ENCODE results near the gene SEM1. TPM values are rescaled to one million over a fixed set of nuclear protein-coding genes. Genes with fewer than 3 reads are reported as not detected.

SEM1 gene
- total and polyA plus RNA-seq, 2 experiments from 2014 or later, result 26.8 to 288 TPM

GRCh38 chr7:96697822-96698221, 11.8 kb downstream of the SEM1 start:
- Histone ChIP-seq H3K4me3 (no peak overlapping the region), H2AFZ (no peak overlapping the region), H3K79me2 (peaks cover 82% of the 10 kb centered on the region), H3K9me3 (ENCODE audit: low read depth) (no peaks in the 10 kb centered on the region), H4K20me1 (ENCODE audit: insufficient read depth, poor library complexity, severe bottlenecking) (peaks cover 48% of the 10 kb centered on the region), H3K36me3 (replicated peaks; ENCODE audit: insufficient read depth, low read depth) (no peaks in the 10 kb centered on the region), H3K4me2 (no peak overlapping the region), H3K9me2 (replicated peaks; ENCODE audit: insufficient read depth) (no peaks in the 10 kb centered on the region), H3K27me3 (no peaks in the 10 kb centered on the region), H3K27ac (no peak overlapping the region), H3K4me1 (ENCODE audit: insufficient read depth) (no peaks in the 10 kb centered on the region)
- no peak for DNase-seq (ENCODE audit: low spot score)
- TF ChIP-seq CTCF (IDR thresholded peaks at IDR 0.05; ENCODE audit: poor library complexity) (no peak), EZH2phosphoT487 (IDR thresholded peaks at IDR 0.05; ENCODE audit: low read depth, severe bottlenecking, unreplicated experiment) (no peak), EZH2 (IDR thresholded peaks at IDR 0.05; ENCODE audit: borderline replicate concordance) (no peak)
- 68% methylated on average over 3 of the region's 3 CpGs for WGBS (ENCODE audit: low lambda C conversion rate, missing lambda C conversion rate)

- H3K79me2 ChIP-seq, result peaks cover 72% of the 10 kb centered on the region
- H3K36me3 ChIP-seq (replicated peaks; ENCODE audit: insufficient read depth, low read depth), result no peaks in the 10 kb centered on the region
- no peaks in the 10 kb centered on the region for H3K27me3 ChIP-seq
- no peak overlapping the region for H3K27ac ChIP-seq
- 95% methylated on average over 1 of the region's 1 CpG for WGBS (ENCODE audit: low lambda C conversion rate, missing lambda C conversion rate)
- H4K20me1 ChIP-seq (ENCODE audit: insufficient read depth, poor library complexity, severe bottlenecking), result peaks cover 31% of the 10 kb centered on the region
- no peaks in the 10 kb centered on the region for H3K9me3 ChIP-seq (ENCODE audit: low read depth)
- no peak overlapping the region for H3K4me2 ChIP-seq
- no peak overlapping the region for H3K4me3 ChIP-seq
- no peak for TF ChIP-seq CTCF (IDR thresholded peaks at IDR 0.05; ENCODE audit: poor library complexity)
- no peak for TF ChIP-seq EZH2phosphoT487 (IDR thresholded peaks at IDR 0.05; ENCODE audit: low read depth, severe bottlenecking, unreplicated experiment)
- TF ChIP-seq EZH2 (IDR thresholded peaks at IDR 0.05; ENCODE audit: borderline replicate concordance), result no peak
- no peaks in the 10 kb centered on the region for H3K4me1 ChIP-seq (ENCODE audit: insufficient read depth)
- H3K9me2 ChIP-seq (replicated peaks; ENCODE audit: insufficient read depth), result no peaks in the 10 kb centered on the region
- H2AFZ ChIP-seq, result no peak overlapping the region
- DNase-seq (ENCODE audit: low spot score), result no peak
Measured at GRCh38 chr7:96695581-96695980, 14.1 kb downstream of the SEM1 start.

- no peak overlapping the region for H2AFZ ChIP-seq
- no peaks in the 10 kb centered on the region for H3K4me1 ChIP-seq (ENCODE audit: insufficient read depth)
- no peaks in the 10 kb centered on the region for H3K27me3 ChIP-seq
- H3K4me2 ChIP-seq, result no peak overlapping the region
- no peaks in the 10 kb centered on the region for H3K9me2 ChIP-seq (replicated peaks; ENCODE audit: insufficient read depth)
- no peak for TF ChIP-seq EZH2phosphoT487 (IDR thresholded peaks at IDR 0.05; ENCODE audit: low read depth, severe bottlenecking, unreplicated experiment)
- TF ChIP-seq CTCF (IDR thresholded peaks at IDR 0.05; ENCODE audit: poor library complexity), result no peak
- no peak for TF ChIP-seq EZH2 (IDR thresholded peaks at IDR 0.05; ENCODE audit: borderline replicate concordance)
- H3K36me3 ChIP-seq (replicated peaks; ENCODE audit: insufficient read depth, low read depth), result no peaks in the 10 kb centered on the region
- H3K9me3 ChIP-seq (ENCODE audit: low read depth), result no peaks in the 10 kb centered on the region
- peaks cover 57% of the 10 kb centered on the region for H3K79me2 ChIP-seq
- no peak overlapping the region for H3K4me3 ChIP-seq
- 98% methylated on average over 4 of the region's 4 CpGs for WGBS (ENCODE audit: low lambda C conversion rate, missing lambda C conversion rate)
- DNase-seq (ENCODE audit: low spot score), result no peak
- peaks cover 27% of the 10 kb centered on the region for H4K20me1 ChIP-seq (ENCODE audit: insufficient read depth, poor library complexity, severe bottlenecking)
- no peak overlapping the region for H3K27ac ChIP-seq
Measured at GRCh38 chr7:96694082-96694481, 15.6 kb downstream of the SEM1 start.

GRCh38 chr7:96691702-96692101, 17.9 kb downstream of the SEM1 start:
- Histone ChIP-seq H3K4me3 (no peak overlapping the region), H3K9me2 (replicated peaks; ENCODE audit: insufficient read depth) (no peaks in the 10 kb centered on the region), H3K9me3 (ENCODE audit: low read depth) (no peaks in the 10 kb centered on the region), H3K79me2 (peaks cover 33% of the 10 kb centered on the region), H3K36me3 (replicated peaks; ENCODE audit: insufficient read depth, low read depth) (no peaks in the 10 kb centered on the region), H3K4me2 (no peak overlapping the region), H3K27me3 (no peaks in the 10 kb centered on the region), H4K20me1 (ENCODE audit: insufficient read depth, poor library complexity, severe bottlenecking) (peaks cover 16% of the 10 kb centered on the region), H3K27ac (no peak overlapping the region), H2AFZ (no peak overlapping the region), H3K4me1 (ENCODE audit: insufficient read depth) (no peaks in the 10 kb centered on the region)
- TF ChIP-seq CTCF (IDR thresholded peaks at IDR 0.05; ENCODE audit: poor library complexity) (no peak), EZH2 (IDR thresholded peaks at IDR 0.05; ENCODE audit: borderline replicate concordance) (no peak), EZH2phosphoT487 (IDR thresholded peaks at IDR 0.05; ENCODE audit: low read depth, severe bottlenecking, unreplicated experiment) (no peak)
- DNase-seq (ENCODE audit: low spot score), result no peak
- WGBS (ENCODE audit: low lambda C conversion rate, missing lambda C conversion rate), result 100% methylated on average over 1 of the region's 1 CpG
